Measurements from ENCODE around the gene SEPSECS.

SEPSECS gene

GRCh38 chr4:25159837-25160713 lies at the start of gene SEPSECS:
SEPSECS (minus strand) TSS chr4:25160449; CDS start chr4:25160369, 80 bp downstream.
- DNase-seq (ENCODE audit: low read depth in 2 of 2), result peak; percentile 84 to 91

- no peak for DNase-seq (ENCODE audit: low read depth in 2 of 2)
Observed at GRCh38 chr4:25209702-25210101, 49.5 kb upstream of the SEPSECS start.

- DNase-seq (ENCODE audit: low read depth in 2 of 2), result no peak
Observed at GRCh38 chr4:25207997-25208396, 47.7 kb upstream of the SEPSECS start.

DNA sequence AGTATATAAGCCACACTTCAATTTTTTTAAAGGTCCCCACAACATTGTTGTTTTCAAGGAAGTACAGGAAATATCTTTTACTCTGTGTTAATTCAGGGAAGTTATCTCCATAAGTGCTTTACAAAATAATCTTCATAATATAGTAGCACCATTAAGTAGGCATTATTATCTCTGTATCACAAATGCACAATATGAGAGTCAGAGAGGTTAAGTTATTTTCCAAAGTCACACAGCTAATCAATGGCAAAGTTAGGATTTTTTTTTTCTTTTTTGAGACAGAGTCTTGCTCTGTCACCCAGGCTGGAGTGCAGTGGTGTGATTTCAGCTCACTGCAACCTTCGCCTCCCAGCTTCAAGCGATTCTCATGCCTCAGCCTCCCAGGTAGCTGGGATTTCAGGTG lies 38.5 kb upstream of the SEPSECS start:
- no peak for DNase-seq (ENCODE audit: low read depth in 2 of 2)

DNA sequence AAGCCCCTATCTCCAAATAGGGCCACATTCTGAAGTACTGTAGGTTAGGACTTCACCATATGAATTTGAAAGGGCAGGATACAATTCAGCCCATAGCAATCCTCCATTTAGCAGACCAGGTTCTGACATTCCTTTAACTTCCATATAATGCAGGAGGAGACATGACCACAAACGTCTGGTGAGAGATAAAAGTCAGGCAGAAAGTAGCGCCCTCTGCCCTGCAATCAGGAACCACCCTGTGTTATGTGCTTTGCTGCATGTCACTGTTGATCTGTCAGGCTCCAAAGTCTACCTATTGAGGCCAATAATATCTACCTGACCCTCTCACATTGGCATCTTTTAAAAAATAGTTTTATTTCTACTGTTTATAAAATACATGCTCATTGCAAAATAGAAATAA lies 30.2 kb upstream of the SEPSECS start:
- DNase-seq (ENCODE audit: low read depth in 2 of 2), result no peak

DNA sequence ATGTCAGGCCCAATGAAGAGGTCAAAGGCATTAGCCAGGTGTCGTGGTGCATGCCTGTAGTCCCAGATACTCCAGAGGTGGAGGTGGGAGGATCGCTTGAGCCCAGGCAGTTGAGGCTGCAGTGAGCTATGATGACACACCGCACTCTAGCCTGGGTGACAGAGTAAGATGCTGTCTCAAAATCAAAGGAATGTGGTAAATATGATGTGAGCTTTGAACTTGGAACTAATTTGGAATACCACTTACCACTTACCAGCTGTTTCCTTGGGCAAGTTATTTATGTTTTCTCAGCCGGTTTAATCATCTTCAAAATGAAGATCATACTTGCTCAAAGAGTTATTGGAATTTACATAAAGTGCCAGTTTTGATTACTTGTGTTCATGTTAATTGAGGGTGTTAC lies 23.8 kb upstream of the SEPSECS start:
- no peak for DNase-seq (ENCODE audit: low read depth in 2 of 2)

- no peak for DNase-seq (ENCODE audit: low read depth in 2 of 2)
Observed at GRCh38 chr4:25182937-25183336, 22.7 kb upstream of the SEPSECS start.

DNA sequence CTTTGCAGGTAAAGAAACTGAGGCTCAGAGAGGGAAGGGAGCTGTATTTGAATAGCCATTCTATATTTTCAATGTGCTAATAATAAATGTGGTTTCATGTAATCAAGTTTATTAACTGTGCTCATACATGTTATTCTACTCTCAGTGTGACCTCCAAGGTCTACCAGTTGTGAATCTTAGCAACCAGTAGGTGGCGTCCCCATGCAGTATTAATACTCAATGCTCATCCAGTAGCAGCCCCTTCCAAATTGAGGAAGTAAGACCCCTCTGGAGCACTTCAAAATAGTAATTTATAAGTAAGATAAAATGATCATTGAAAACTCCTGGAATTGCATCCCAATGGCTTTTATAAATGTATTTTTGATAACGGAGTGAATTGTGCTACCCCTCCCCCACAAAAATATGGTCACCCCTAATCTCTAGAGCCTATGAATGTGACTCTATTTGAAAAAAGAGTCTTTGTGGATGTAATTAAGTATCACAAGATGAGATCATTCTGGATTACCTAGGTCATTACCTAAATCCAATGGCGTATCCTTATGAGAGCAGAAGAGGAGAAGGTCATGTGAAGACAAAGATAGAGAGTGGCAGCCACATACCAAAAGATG lies 20.4 kb upstream of the SEPSECS start:
- no peak for DNase-seq (ENCODE audit: low read depth in 2 of 2)

GRCh38 chr4:25178838-25179261 lies 18.6 kb upstream of the SEPSECS start:
- no peak for DNase-seq (ENCODE audit: low read depth in 2 of 2)

DNA sequence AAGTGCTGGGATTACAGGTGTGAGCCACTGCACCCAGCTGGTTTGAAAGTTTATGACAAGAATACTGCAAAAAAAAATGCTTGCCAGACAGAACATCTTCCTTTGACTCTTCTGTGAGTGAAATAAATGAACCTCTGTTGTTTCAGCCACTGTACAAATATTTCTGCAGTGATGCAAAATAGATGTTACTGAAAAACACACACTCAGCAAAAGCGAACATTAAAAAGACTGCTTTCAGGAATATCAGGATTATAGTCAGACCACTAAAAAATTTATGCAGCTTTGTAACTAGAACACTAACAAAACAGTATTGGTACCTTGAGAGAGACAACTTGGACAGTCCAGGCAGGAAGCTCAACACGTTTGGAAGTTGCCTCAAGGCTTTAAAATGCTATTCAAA lies 16.9 kb upstream of the SEPSECS start:
- no peak for DNase-seq (ENCODE audit: low read depth in 2 of 2)

DNA sequence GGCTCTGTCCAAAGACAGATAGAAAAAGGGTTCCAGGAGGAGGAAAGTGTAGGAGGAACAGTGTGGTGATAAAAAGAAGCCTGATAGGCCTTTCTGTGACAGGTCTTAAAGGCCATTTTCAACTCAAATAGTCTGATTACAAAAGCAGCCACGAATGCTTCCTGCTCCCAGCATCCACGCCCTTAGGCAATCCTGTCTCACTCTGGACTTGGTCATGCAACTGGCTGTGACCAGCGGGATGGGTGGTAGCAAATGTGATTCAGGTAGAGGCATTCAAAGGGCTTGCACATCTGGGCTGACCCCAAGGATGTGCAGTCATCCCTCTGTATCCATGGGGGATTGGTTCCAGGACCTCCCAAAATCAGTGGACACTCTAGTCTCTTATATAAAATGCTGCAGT lies 14.4 kb upstream of the SEPSECS start:
- DNase-seq (ENCODE audit: low read depth in 2 of 2), result no peak

GRCh38 chr4:25172961-25173915 lies 13.0 kb upstream of the SEPSECS start:
- no peak for DNase-seq (ENCODE audit: low read depth in 2 of 2)

- DNase-seq (ENCODE audit: low read depth in 2 of 2), result no peak
Observed at GRCh38 chr4:25171201-25171865, 11.1 kb upstream of the SEPSECS start.

GRCh38 chr4:25169446-25169845 lies 9.2 kb upstream of the SEPSECS start:
- no peak for DNase-seq (ENCODE audit: low read depth in 2 of 2)

DNA sequence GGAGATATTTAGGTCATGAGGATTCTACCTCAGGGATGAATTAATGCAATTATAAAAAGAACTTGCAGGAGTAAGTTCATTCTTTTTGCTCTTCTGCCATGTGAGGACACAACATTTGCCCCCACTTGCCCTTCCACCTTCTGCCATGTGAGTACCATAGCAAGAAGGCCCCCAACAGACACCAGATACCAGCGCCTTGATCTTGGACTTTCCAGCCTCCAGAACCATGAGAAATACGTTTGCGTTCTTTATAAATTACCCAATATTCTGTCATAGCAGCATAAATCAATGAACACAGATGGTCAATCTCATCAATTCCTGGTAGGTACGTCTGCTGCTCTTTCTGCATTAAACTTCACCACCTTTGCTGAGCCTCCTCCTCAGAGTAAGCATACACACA lies 5.7 kb upstream of the SEPSECS start:
- no peak for DNase-seq (ENCODE audit: low read depth in 2 of 2)

- DNase-seq (ENCODE audit: low read depth in 2 of 2), result no peak
Observed at GRCh38 chr4:25163196-25163595, 2.9 kb upstream of the SEPSECS start.

DNA sequence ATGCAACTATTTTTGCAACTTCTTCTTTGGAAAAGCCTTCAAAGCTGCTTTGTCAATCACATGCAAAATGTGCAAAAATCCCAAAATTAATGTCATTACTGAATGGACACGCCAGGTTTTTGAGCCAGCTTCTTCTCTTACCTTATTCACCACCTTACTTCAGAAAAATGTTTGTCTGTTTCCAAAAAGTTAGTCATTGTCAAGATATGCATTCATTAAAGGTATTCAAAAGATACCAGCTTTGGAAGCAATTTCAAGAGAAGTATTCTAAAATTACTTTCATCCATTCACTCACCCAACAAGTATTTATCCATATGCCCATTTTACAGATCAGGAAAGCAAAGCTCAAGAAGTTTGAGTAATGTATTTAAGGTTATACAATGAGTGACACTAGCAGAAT lies 2.3 kb upstream of the SEPSECS start:
- no peak for DNase-seq (ENCODE audit: low read depth in 2 of 2)

- no peak for DNase-seq (ENCODE audit: low read depth in 2 of 2)
Observed at GRCh38 chr4:25161593-25161950, 1.3 kb upstream of the SEPSECS start.

DNA sequence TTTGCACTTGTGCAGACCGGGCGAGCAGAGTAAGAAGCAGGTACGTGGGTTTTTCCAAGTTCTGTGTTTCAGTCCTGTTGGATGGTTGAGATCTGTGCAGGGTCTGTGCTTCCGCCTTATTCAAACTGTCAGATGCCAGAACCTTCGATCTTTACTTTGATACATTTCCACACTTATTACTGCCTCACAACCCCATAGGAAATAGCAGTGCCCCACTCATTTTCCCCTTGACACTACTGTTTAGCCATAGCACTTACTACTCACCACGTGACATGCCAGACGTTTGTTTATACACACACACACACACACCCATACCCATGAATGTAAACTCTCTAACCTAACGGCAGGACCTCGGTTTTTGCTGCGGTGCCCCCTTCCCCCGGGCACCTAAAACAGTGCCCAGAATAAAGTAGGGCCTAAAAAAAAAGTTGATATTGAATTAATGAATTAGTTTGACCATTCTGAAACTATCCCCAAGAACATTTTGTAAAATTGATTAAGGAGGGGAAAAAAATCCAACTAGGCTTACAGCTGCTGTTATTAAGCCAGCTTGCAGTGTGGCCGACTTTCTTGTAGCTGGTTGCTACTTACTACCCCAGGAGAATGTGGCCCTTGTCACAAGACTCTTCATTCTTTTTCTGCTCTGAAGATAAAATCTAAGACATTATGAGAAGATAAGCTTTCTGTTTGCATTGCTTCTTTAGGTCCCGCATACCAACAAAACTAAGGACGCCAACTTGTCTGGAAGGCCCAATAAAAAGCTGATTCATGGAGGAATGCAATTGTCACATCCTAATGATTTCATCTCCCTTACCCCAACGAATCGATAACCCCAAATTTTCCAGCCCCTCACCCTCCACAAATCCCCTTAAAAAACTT lies 704 bp upstream of the SEPSECS start:
- no peak for DNase-seq (ENCODE audit: low read depth in 2 of 2)

GRCh38 chr4:25158817-25159216 lies 1.4 kb downstream of the SEPSECS start:
- no peak for DNase-seq (ENCODE audit: low read depth in 2 of 2)

DNA sequence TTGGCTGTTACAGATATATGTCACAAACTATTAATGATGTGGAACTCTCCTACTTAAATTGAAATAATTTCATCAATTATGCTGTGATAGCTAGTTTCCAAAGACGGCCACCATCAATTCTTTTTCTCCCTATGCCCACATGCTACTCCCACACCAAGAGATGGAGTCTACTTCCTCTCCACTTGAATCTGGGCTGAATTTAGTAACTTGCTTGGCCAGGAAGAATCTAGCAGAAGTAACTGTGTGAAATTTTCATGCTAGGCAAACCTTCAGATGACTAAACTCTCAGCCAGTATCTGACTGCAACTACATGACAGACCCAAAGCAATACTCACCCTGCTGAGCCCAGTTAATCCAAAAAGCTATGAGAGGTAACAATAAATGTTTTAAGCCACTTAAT lies 3.2 kb downstream of the SEPSECS start:
- DNase-seq (ENCODE audit: low read depth in 2 of 2), result no peak
